Stimulated activated CD8-positive, alpha-beta memory T cell treated with anti-CD3 and anti-CD28 coated beads, Interleukin-7, amount 100 ng/mL, for 4 hours (primary cell): ENCODE data around the gene KRTAP26-1.

Source experiments
- DNase-seq, 2 donors: peaks; one replicate each; pipeline ENCODE4 v3.0.0-alpha.2; 2020; ENCODE audit warnings: low read depth in 2 of 2

Gene KRTAP26-1

GRCh38 chr21:30271611-30272010 lies 48.5 kb downstream of the KRTAP26-1 start:
- no peak for DNase-seq

GRCh38 chr21:30271156-30271555 lies 49.0 kb downstream of the KRTAP26-1 start:
- DNase-seq = no peak

GRCh38 chr21:30269803-30270530 lies 50.1 kb downstream of the KRTAP26-1 start:
- DNase-seq = no peak
